ENCODE results near the gene TSHR. TPM values are rescaled to one million over a fixed set of nuclear protein-coding genes. Genes with fewer than 3 reads are reported as not detected.

The TSHR gene
- total RNA-seq, 1 experiment from 2014 or later, result not detected

GRCh38 chr14:80987235-80988032 is 32.0 kb downstream of the TSHR start:
- POLR2A ChIA-PET, result interaction anchor here (0.5 to 1.1 kb wide), 6 partner anchors 9 to 1312 kb away, joined by 3 to 6 read pairs (median 3); no protein-coding TSS in a partner anchor
- Mint-ChIP-seq H3K4me1 (ENCODE audit: insufficient read depth, unreplicated experiment) (no peaks in the 10 kb centered on the region), H3K9me3 (ENCODE audit: unreplicated experiment) (no peaks in the 10 kb centered on the region), H3K36me3 (ENCODE audit: insufficient read depth, unreplicated experiment) (peaks cover 4% of the 10 kb centered on the region), H3K4me3 (ENCODE audit: unreplicated experiment) (no peak overlapping the region), H3K27me3 (ENCODE audit: insufficient read depth, unreplicated experiment) (peaks cover 21% of the 10 kb centered on the region), H3K27ac (ENCODE audit: low read depth, unreplicated experiment) (no peak overlapping the region)
- TF ChIP-seq, protein P1, sequence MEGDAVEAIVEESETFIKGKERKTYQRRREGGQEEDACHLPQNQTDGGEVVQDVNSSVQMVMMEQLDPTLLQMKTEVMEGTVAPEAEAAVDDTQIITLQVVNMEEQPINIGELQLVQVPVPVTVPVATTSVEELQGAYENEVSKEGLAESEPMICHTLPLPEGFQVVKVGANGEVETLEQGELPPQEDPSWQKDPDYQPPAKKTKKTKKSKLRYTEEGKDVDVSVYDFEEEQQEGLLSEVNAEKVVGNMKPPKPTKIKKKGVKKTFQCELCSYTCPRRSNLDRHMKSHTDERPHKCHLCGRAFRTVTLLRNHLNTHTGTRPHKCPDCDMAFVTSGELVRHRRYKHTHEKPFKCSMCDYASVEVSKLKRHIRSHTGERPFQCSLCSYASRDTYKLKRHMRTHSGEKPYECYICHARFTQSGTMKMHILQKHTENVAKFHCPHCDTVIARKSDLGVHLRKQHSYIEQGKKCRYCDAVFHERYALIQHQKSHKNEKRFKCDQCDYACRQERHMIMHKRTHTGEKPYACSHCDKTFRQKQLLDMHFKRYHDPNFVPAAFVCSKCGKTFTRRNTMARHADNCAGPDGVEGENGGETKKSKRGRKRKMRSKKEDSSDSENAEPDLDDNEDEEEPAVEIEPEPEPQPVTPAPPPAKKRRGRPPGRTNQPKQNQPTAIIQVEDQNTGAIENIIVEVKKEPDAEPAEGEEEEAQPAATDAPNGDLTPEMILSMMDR (IDR thresholded peaks at IDR 0.05; ENCODE audit: unreplicated experiment), result peak; percentile 95
- CTCF ChIA-PET, result interaction anchor here (0.5 to 8.1 kb wide), 26 partner anchors 9 to 1658 kb away, joined by 3 to 140 read pairs (median 3); partner anchors contain the start of genes CEP128 and TSHR
- intact Hi-C loops (cut with micrococcal nuclease), result loop anchor here (1.0 to 5.0 kb wide), 3 partner anchors 33 to 931 kb away; no protein-coding TSS in a partner anchor
- peak; percentile 83 for DNase-seq (ENCODE audit: unreplicated experiment)
- BruUV-seq (replicated peaks), result no TSS peak

DNA sequence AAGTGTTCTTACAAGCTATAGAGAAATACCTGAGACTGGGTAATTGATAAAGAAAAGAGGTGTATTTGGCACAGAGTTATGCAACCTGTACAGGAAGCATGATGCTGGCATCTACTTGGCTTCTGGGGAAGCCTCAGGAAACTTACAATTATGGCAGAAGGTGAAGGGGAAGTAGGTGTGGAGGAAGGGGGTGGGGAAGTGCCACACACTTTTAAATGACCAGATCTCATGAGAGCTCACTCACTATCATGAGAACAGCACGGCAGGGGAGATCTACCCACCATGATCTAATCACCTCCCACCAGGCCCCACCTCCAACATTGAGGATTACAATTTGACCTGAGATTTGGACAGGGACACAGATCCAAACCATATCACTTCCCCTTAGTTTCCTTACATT is 32.8 kb downstream of the TSHR start:
- Mint-ChIP-seq H3K4me3 (ENCODE audit: unreplicated experiment) (no peak overlapping the region), H3K4me1 (ENCODE audit: insufficient read depth, unreplicated experiment) (no peaks in the 10 kb centered on the region), H3K27me3 (ENCODE audit: insufficient read depth, unreplicated experiment) (peaks cover 19% of the 10 kb centered on the region), H3K36me3 (ENCODE audit: insufficient read depth, unreplicated experiment) (peaks cover 4% of the 10 kb centered on the region), H3K27ac (ENCODE audit: low read depth, unreplicated experiment) (no peak overlapping the region), H3K9me3 (ENCODE audit: unreplicated experiment) (no peaks in the 10 kb centered on the region)
- intact Hi-C loops (cut with micrococcal nuclease), result loop anchor here (5.0 kb wide), 1 partner anchor 126 kb away; no protein-coding TSS in a partner anchor
- CTCF ChIA-PET, result interaction anchor here (0.6 to 8.1 kb wide), 10 partner anchors 8 to 931 kb away, joined by 3 to 140 read pairs (median 18); partner anchors contain the start of gene TSHR
- TF ChIP-seq, protein P1 (IDR thresholded peaks at IDR 0.05; ENCODE audit: unreplicated experiment), result no peak
- POLR2A ChIA-PET, result interaction anchor here (1.6 kb wide), 1 partner anchor 13 kb away, joined by 4 read pairs; no protein-coding TSS in a partner anchor
- no TSS peak for BruUV-seq (replicated peaks)
- no peak for DNase-seq (ENCODE audit: unreplicated experiment)

DNA sequence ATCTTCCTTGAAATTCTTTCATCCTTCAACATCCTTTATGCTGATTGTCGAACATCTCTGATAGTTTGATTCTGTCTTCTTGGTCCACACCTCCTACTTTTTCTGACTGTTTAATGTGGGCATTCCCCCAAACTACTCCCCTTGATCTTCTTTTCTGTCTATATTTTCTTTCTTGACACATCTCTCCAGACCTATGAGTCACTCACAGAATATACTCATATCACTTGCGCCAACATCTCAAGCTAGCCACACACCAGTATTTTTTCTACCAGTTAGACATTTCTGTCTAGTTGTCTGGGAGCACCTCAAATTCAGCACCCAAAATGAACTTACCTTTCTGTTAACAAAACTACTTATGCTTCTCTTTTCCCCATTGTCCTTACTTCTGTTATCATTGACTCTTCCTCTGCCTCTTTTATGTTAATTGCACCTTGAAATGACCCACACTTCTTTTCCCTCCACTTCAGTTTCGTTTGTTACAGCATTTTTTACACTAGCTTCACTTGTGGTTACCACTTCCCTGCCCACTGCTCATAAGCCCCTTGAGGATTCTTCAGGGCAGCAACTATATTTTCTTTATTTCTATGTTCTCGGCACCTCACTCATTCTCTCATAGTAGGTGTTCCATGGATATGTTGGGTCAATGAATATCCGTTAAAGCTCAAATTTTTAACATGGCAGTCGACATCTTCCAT is 33.5 kb downstream of the TSHR start:
- Mint-ChIP-seq H3K36me3 (ENCODE audit: insufficient read depth, unreplicated experiment) (peaks cover 4% of the 10 kb centered on the region), H3K4me1 (ENCODE audit: insufficient read depth, unreplicated experiment) (no peaks in the 10 kb centered on the region), H3K4me3 (ENCODE audit: unreplicated experiment) (no peak overlapping the region), H3K9me3 (ENCODE audit: unreplicated experiment) (no peaks in the 10 kb centered on the region), H3K27ac (ENCODE audit: low read depth, unreplicated experiment) (no peak overlapping the region), H3K27me3 (ENCODE audit: insufficient read depth, unreplicated experiment) (peaks cover 20% of the 10 kb centered on the region)
- BruUV-seq (replicated peaks), result no TSS peak
- POLR2A ChIA-PET, result interaction anchor here (1.6 kb wide), 1 partner anchor 14 kb away, joined by 4 read pairs; no protein-coding TSS in a partner anchor
- CTCF ChIA-PET, result interaction anchor here (0.6 to 8.1 kb wide), 14 partner anchors 8 to 1846 kb away, joined by 3 to 140 read pairs (median 4); partner anchors contain the start of gene TSHR
- TF ChIP-seq, protein P1 (IDR thresholded peaks at IDR 0.05; ENCODE audit: unreplicated experiment), result no peak
- intact Hi-C loops (cut with micrococcal nuclease), result loop anchor here (5.0 kb wide), 1 partner anchor 127 kb away; no protein-coding TSS in a partner anchor
- peak; percentile 13 for DNase-seq (ENCODE audit: unreplicated experiment)

Measured in MCF 10A (cell line).